Measurements from ENCODE around the gene MTA2.

- no peak for TF ChIP-seq CTCF (IDR thresholded peaks at IDR 0.05; ENCODE audit: low read length)
- TF ChIP-seq EZH2 (IDR thresholded peaks at IDR 0.05; ENCODE audit: borderline replicate concordance, low read length), result no peak
These were observed 28.6 kb downstream of the MTA2 start for GRCh38 chr11:62573006-62573591.
